Ramos (cell line): ENCODE measurements around the gene CD160.
"Not testable (repeated sequence)": the region's sequence is repeated elsewhere in the genome, so short reads cannot be mapped to it uniquely, and the experiment has no call there.

Source experiments
- in situ Hi-C: fragments of 300-500 bp; cut with MboI; formaldehyde crosslinking; loops from one replicate; pipeline ENCODE4 v1.14.3; 2022; ENCODE audit warnings: low sequenced_read_pairs; ENCODE audit not compliant: unreplicated experiment

The CD160 gene

DNA sequence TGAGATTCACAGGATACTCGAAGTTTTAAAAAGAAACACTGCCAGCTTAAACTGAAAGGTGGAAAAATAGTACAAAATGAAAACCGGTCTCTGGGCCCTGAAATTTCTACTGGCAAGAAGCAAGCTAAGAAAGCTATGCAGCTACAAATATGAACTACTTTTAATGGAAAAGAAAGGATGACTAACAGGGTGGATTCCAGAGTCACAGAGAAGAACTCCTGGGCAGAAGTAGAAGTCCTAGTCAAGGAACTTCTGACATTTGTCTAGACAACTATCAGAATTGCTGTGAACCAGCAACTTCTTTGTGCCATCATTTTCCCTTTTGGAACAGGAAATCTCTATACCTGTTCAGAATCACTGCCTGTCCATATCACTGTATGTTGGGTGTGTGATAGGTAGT is 38.1 kb downstream of the CD160 start:
- in situ Hi-C loops: no loop called here

DNA sequence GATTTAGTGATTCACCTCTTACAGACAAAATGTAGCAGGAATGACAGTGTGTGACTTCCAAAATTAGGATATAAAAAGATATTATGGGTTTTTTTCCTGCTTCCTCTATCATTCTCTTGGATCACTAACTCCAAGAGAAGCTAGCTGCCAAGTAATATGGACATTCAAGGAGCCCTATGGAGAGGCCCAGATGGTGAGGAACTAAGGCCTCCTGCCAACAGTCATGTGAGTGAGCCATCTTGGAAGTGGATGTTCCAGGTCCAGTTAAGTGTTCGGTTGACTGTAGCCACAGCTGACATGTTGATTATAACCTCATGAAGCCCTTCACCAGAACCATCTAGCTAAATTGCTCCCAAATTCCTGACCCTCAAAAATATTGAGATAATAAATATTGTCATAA is 38.8 kb downstream of the CD160 start:
- in situ Hi-C loops: no loop called here

DNA sequence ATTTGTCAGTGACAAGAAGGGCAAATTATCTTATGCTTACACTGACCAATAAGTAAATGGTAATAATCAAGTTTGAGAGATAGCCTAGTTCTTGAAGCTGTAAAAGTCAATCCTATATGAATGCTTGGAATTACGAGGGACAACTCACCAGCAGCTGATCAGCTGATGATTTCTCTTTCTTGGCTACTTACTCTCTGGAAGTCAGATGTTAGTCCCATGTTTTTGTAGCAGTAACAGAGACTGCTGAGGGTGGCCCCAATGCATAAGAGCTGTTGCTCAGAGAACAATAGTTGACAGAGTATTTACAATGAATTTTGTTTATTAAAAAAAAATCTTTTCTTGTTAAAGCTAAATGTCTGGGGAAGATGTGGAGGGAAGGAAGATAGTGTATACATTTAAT is 39.3 kb downstream of the CD160 start:
- in situ Hi-C loops: no loop called here

DNA sequence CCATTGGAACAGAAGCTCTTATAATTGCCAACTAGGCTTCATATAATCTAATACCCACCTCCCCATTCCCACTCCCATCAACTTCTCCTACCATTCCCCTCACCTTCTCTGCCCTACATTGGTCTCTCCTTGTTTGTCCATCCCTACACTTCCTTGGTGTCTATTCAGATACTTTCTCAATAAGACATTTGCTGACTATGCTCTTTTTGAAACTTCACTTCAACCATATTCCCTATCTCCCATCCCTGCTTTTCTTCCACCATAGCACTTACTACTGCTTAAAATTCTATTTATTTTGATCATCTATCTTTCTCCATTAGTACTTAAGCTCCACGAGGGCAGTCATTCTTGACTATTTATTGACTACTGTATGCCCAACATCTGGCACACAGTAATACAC is 40.4 kb downstream of the CD160 start:
- in situ Hi-C loops: no loop called here

DNA sequence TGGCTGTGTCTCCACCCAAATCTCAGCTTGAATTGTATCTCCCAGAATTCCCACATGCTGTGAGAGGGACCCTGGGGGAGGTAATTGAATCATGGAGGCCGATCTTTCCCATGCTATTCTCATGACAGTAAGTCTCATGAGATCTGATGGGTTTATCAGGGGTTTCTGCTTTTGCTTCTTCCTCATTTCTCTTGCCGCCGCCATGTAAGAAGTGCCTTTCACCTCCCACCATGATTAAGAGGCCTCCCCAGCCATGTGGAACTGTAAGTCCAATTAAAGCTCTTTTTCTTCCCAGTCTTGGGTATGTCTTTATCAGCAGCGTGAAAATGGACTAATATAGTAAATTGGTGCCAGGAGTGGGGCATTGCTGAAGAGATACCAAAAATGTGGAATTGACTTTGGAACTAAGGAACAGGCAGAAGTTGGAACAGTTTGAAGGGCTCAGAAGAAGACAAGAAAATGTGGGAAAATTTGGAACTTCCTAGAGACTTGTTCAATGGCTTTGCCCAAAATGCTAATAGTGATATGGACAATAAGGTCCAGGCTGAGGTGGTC is 41.2 kb downstream of the CD160 start:
- in situ Hi-C loops: not testable (repeated sequence)

DNA sequence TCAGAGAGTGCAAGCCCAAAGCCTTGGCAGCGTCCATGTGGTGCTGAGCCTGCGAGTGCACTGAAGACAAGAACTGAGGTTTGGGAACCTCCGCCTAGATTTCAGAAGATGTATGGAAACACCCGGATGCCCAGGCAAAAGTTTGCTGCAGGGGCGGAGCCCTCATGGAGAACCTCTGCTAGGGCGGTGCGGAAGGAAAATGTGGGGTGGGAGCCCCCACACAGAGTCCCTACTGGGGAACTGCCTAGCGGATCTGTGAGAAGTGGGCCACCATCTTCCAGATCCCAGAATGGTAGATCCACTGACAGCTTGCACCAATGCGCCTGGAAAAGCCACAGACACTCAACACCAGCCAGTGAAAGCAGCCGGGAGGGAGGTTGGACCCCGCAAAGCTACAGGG is 42.2 kb downstream of the CD160 start:
- in situ Hi-C loops: not testable (repeated sequence)

DNA sequence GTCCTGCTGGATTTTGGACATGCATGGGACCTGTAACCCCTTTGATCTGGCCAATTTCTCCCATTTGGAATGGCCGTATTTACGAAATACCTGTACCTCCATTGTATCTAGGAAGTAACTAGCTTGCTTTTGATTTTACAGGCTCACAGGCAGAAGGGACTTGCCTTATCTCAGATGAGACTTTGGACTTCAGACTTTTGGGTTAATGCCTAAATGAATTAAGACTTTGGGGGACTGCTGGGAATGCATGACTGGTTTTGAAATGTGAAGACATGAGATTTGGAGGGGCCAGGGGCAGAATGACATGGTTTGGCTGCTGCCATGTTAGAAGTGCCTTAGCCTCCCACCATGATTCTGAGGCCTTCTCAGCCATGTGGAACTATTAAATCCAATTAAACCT is 42.7 kb downstream of the CD160 start:
- in situ Hi-C loops: not testable (repeated sequence)

DNA sequence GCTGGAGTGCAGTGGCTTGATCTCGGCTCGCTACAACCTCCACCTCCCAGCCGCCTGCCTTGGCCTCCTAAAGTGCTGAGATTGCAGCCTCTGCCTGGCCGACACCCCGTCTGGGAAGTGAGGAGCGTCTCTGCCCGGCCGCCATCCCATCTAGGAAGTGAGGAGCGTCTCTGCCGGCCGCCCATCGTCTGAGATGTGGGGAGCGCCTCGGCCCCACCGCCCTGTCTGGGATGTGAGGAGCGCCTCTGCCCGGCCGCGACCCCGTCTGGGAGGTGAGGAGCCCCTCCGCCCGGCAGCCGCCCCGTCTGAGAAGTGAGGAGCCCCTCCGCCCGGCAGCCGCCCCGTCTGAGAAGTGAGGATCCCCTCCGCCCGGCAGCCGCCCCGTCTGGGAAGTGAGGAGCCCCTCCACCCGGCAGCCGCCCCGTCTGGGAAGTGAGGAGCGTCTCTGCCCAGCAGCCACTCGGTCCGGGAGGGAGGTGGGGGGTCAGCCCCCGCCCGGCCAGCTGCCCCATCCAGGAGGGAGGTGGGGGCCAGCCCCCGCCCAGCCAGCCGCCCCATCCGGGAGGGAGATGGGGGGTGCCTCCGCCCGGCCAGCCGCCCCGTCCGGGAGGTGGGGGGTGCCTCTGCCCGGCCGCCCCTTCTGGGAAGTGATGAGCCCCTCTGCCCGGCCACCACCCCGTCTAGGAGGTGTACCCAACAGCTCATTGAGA is 45.1 kb downstream of the CD160 start:
- in situ Hi-C loops: not testable (repeated sequence)

DNA sequence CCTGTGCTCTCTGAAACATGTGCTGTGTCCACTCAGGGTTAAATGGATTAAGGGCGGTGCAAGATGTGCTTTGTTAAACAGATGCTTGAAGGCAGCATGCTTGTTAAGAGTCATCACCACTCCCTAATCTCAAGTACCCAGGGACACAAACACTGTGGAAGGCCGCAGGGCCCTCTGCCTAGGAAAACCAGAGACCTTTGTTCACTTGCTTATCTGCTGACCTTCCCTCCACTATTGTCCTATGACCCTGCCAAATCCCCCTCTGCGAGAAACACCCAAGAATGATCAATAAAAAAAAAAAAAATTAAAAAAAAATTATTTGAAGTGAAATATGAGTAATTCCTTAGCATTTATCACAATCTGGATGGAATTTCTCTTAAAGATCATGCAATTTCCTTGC is 45.8 kb downstream of the CD160 start:
- in situ Hi-C loops: not testable (repeated sequence)

DNA sequence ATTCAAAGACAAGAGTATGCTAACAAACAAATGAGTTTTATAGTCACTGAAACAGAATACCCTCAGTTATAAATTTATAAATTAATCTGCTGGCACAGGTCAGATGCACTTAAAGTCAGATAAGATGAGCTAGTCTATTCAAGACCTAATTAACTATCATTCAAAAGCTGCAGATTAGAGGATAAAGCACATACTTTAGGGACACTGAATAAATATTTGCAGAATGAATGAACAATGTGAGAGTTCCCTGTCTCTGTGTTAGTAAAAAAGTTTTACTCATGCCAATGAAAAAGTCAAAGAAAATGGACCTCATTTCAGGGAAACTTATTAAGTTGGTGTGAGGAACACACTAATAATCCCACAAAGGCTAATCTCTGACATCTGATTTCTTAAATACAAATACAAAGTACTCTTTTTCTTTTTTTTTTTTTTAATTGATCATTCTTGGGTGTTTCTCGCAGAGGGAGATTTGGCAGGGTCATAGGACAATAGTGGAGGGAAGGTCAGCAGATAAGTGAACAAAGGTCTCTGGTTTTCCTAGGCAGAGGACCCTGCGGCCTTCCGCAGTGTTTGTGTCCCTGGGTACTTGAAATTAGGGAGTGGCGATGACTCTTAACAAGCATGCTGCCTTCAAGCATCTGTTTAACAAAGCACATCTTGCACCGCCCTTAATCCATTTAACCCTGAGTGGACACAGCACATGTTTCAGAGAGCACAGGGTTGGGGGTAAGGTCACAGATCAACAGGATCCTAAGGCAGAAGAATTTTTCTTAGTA is 46.5 kb downstream of the CD160 start:
- in situ Hi-C loops: not testable (repeated sequence)

DNA sequence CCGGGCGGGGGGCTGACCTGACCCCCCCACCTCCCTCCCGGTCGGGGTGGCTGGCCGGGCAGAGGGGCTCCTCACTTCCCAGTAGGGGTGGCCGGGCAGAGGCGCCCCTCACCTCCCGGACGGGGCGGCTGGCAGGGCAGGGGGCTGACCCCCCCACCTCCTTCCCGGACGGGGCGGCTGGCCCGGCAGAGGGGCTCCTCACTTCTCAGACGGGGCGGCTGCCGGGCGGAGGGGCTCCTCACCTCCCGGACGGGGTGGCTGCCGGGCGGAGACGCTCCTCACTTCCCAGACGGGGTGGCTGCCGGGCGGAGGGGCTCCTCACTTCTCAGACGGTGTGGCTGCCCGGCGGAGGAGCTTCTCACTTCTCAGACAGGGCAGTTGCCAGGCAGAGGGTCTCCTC is 47.6 kb downstream of the CD160 start:
- in situ Hi-C loops: not testable (repeated sequence)

DNA sequence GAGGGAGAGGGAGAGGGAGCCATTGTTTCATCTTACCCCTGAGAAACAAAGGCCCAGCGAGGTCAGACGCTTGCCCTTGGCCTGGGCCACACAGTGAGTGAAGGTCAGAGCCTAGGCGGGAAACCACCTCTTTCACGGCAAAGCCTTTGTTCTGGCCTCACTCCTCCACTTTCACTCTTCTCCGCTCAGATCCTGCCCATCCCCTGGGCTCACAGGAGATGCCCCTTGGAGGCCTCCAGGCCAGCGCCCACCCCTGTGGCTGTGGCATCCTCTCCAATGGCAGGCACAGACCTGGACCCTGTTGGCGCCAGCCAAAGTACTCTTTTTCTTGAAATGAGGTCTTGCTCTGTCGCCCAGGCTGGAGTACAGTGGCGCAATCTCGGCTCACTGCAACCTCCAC is 48.7 kb downstream of the CD160 start:
- in situ Hi-C loops: not testable (repeated sequence)

DNA sequence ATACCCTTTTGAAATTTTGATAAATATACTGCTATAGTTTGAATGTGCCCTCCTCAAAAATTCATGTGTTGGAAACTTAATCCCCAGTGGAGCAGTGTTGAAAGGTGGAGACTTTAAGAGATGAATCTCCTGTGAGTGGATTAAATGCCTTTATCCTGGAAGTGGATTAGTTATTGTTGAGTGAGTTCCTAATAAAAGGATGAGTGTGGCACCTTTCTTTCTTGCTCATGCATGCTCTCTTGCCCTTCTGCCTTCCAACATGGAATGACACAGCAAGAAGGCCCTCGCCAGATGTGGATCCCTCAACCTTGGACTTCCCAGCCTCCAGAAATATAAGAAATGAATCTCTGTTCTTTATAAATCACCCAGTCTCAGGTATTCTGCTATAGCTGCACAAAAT is 51.8 kb downstream of the CD160 start:
- in situ Hi-C loops: no loop called here

DNA sequence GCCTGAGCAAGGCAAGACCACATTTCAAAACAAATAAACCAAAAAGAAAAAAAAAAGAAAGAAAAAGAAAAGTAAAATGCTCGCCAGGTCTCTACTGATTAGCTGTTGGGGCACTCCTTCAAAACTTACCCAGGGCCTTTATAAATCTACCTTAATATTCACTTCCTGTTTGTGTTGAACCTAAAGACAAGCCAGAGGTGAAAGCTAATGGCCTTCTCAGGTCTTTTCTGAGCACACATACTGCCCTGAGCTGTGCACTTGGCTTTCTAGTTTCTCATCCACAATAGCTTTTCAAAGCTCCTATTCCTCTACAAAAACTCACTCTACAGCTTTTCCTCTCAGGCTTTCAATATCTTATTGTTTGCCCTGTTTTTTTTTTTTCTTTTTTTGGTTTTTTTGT is 54.1 kb downstream of the CD160 start:
- in situ Hi-C loops: no loop called here

DNA sequence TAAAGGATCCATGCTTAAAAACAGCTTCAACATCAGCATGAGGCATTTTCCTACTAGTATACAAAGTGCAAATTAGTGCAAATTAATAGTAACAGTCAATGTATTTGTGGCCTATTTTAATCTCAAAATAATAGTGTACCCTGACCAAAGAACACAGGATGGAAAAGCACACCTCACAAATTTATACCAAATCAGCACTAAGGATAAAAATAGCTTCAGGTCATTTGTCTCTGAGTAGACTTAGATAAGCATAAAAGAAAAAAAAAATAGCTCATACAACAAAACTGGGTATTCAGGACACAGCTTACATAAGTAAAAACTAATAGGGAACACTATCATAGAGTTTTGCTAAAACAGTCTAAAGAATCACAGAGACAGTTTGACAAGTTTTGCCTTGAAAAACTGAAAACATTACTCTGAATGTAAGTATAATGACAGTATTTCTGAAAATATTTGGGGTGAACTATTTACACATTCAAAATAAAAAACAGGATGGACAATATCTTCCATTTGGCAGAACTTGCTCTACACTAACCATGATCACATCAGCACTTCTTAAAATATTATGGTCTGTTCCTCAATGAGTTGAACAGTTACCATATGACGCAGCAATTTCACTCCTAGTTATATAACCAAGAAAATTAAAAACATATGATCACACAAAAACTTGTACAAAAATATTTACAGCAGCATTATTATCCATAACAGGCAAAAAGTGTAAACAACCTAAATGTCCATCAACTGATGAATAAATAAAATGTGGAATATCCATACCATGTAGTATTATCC is 58.3 kb downstream of the CD160 start:
- in situ Hi-C loops: no loop called here

DNA sequence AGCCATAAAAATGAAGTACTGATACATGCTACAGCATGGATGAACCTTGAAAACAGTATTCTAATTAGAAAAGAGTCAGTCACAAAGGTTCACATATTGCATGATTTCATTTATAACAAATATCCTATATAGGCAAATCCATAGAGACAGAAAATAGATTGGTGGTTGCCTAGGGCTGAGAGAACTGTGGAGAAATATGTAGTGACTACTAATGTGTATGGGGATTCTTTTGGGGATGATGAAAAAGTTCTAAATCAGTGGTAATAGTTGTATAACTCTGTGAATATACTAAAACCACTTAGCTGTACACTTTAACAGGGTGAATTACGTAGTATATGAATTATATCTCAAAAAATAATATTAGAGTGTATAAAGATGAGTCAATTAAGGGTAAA is 58.8 kb downstream of the CD160 start:
- in situ Hi-C loops: no loop called here

DNA sequence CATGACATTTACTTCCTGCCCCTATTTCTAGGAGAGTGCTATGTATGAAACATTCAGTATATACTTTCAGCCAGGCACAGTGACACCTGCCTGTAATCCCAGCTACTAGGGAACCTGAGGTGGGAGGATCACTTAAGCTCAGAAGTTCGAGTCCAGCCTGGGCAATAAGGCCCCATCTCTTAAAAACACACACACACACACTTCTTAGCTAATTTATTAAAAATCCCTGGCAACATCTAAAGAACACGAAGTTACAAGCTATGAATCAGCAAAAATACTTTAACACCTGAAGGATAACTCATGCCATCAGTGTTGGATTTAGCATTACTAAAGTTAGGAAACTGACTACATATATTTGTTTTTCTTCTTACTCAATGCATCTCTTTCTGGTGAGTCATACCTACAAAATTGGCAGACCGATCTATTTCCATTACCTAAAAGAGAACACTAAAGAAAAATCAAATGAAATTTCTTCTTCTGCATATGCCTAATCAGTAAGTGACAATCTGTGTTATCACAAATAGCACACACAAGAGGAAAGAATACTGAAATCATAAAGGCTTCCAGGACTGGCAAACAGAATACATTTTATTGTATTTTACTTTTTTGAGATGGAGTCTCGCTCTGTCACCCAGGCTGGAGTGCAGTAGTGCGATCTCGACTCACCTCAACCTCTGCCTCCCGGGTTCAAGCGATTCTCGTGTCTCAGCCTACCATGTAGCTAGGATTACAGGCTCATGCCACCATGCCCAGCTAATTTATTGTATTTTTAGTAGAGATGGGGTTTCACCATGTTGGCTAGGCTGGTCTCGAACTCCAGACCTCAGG is 63.2 kb downstream of the CD160 start:
- in situ Hi-C loops: no loop called here

DNA sequence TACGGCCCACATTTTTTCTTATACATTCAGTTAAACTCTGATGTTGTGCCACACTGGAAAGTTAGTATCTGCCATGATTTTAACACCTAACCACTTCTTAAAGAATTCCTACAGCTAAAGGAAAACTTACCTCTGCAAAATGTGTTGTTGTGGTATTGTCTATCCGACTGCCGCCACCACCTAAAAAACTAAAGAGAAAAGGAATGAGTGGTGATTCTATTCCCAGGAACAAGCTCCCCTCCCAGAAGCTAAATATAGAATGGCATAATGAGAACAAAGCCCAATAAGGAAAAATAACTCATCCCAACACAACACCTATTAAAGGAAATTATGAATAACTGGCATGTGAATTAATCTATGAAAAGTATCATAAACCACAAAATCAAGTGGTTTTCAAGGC is 65.1 kb downstream of the CD160 start:
- in situ Hi-C loops: no loop called here

DNA sequence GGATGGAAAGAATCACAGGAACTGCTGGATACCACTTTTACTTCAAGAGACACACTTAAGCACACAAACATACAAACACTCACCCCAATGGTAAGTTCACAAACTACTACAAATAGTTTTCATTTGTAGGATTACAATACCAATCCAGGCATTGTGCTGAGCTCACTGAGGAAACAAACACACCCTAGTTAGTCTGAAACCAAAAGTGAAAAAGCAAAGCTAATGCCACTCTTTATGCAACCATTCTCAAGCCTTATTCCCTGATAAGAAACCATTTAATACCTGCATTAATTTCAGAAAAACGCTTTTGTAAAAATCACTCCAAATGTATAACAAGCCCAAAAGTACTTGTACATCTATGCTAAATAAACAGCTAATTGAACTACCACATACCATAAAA is 66.2 kb downstream of the CD160 start:
- in situ Hi-C loops: no loop called here

DNA sequence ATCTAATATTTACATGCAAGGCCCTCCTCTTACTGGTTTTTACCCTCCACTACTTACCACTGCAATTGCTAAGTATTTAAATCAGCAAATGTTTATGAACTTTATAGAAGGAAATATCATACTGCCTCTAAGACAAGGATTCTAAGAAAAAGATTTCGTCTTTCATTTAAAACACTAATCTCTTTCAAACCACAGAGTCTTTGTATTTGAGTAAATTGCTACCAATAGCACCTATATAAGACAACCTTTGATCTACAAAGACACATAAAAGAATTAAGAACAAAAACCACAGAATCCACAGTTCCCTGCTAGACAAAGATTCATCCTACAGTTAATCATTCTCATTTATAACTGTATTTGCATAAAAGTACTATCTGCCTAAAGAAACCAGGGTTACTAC is 67.0 kb downstream of the CD160 start:
- in situ Hi-C loops: no loop called here
